ENCODE measurements around the gene BMPR1A. TPM values are rescaled to one million over a fixed set of nuclear protein-coding genes. Genes with fewer than 3 reads are reported as not detected.
"Not testable (repeated sequence)": the region's sequence is repeated elsewhere in the genome, so short reads cannot be mapped to it uniquely, and the experiment has no call there.

BMPR1A gene
- total and polyA plus RNA-seq, 2 of the 4 experiments (the other 2 are of a cell fraction) = 15.9 to 93.7 TPM

DNA sequence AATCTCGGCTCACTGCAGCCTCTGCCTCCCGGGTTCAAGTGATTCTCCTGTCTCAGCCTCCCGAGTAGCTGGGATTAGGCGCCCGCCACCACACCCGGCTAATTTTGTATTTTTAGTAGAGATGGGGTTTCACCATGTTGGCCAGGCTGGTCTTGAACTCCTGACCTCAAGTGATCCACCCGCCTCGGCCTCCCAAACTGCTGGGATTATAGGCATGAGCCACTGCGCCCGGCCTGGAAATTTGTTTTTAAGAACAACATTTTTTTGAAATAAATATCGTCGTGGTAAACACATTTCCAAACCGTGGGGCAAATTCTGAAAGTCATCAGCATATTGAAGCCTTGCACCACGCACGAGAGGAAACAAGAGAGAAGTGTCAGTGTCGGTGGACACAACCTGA, 183.7 kb downstream of the BMPR1A start:
- H3K4ac ChIP-seq (ENCODE audit: low read depth, low read length); H3K9me3 ChIP-seq (ENCODE audit: control insufficient read depth, insufficient read depth, low read length); ATAC-seq (ENCODE audit: low read depth); dilution Hi-C loops (cut with HindIII; ENCODE audit: low sequenced_read_pairs, unreplicated experiment); H3K4me1 ChIP-seq (ENCODE audit: control insufficient read depth, insufficient read depth, low read length); in situ Hi-C loops (cut with MboI; ENCODE audit: low sequenced_read_pairs); H4K91ac ChIP-seq (ENCODE audit: insufficient read depth, low read depth, low read length); H3K9ac ChIP-seq (ENCODE audit: low read depth, low read length); H3K4me2 ChIP-seq (ENCODE audit: low read depth, low read length); H2AK9ac ChIP-seq (replicated peaks; ENCODE audit: low read depth, low read length, poor library complexity); BruUV-seq (replicated peaks); H4K8ac ChIP-seq (ENCODE audit: low read depth in 2 of 2, low read length in 2 of 2); H3K4me3 ChIP-seq (ENCODE audit: insufficient read depth, low read depth, low read length); H2BK5ac ChIP-seq (ENCODE audit: low read depth, low read length, poor library complexity, severe bottlenecking); H2BK20ac ChIP-seq (ENCODE audit: low read depth, low read length); DNase-seq; H3K18ac ChIP-seq (ENCODE audit: low read depth, low read length); H2BK15ac ChIP-seq (ENCODE audit: low read depth, low read length); H3K27me3 ChIP-seq (ENCODE audit: control insufficient read depth, insufficient read depth, low read length); intact Hi-C loops (cut with micrococcal nuclease); H4K5ac ChIP-seq (ENCODE audit: low read depth, low read length); H2AK5ac ChIP-seq (ENCODE audit: low read depth, low read length); H3K36me3 ChIP-seq (ENCODE audit: control insufficient read depth, insufficient read depth, low read length); H3K79me1 ChIP-seq (ENCODE audit: low read depth in 1 of 2, low read length in 2 of 2); H3K56ac ChIP-seq (ENCODE audit: extremely low read depth, insufficient read depth, low read length); H4K20me1 ChIP-seq (ENCODE audit: insufficient read depth, low read length); H3K14ac ChIP-seq (replicated peaks; ENCODE audit: low read depth, low read length); H2BK120ac ChIP-seq (ENCODE audit: low read depth, low read length); H3K27ac ChIP-seq (ENCODE audit: insufficient read depth, low read length); H3K23ac ChIP-seq (ENCODE audit: low read depth, low read length); H2AFZ ChIP-seq (replicated peaks; ENCODE audit: low read length, poor library complexity): not testable (repeated sequence)
- H3K9me1 ChIP-seq (ENCODE audit: insufficient read depth, low read length) = peaks cover 12% of the 10 kb centered on the region
- POLR2A ChIA-PET (ENCODE audit: unreplicated experiment) = interaction anchor here (0.7 kb wide), 1 partner anchor 254 kb away, joined by 4 read pairs; no protein-coding TSS in a partner anchor
- 84% methylated on average over 8 of the region's 16 CpGs; no CpG with 5 or more reads in 1 of the 2 experiments for WGBS, 2 experiments (ENCODE audit: extremely low coverage in 2 of 2, insufficient read length in 1 of 2)
- CTCF ChIA-PET = interaction anchor here (0.7 kb wide), 1 partner anchor 566 kb away, joined by 4 read pairs; no protein-coding TSS in a partner anchor
